ENCODE data around the gene SUMO3.
"Not testable (repeated sequence)": the region's sequence is repeated elsewhere in the genome, so short reads cannot be mapped to it uniquely, and the experiment has no call there.

The SUMO3 gene

GRCh38 chr21:44846485-44847260 is 28.8 kb upstream of the SUMO3 start:
- peak in 1 of 2 donors; percentile 34 for DNase-seq

- DNase-seq = no peak
Measured at GRCh38 chr21:44846224-44846484, 28.3 kb upstream of the SUMO3 start.

DNA sequence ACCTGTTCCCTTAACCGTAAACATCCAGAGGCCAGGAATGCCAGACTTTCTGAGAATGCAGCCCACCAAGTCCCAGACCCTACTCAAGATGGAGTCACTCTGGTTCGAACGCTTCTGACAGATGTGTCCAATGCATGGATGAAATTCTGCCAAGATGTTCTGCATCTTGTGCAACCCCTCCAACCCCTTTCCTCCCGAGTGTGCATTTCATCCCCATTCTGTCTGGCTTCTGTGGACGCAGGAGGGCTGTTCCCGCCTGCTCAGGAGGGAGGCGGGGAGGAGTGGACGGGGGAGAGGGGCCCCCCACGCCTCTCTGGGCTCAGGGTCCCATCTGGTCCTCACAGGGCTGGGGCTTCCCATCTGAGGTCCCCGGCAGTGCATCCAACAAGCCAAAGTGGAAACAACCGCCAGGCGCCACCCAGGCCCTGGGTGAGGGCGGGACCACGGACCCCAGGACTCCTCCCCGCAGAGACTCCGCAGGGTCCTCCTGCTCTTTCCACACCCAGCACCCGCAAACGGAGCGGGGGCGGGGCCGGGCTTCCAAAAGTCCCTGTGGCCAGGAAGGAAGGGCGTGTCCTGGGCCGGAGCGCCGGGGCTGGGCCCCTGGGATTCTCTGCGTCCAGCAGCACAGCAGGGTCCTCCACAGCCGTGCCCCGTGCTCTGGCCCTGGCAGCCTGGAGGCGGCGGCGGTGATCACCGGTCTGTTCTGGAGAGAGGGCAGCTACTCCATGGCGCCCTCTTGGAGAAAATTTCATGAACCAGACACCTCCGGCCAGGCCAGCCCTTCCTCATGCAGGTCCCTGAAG is 27.8 kb upstream of the SUMO3 start:
- peak; percentile 56 to 57 for DNase-seq

DNA sequence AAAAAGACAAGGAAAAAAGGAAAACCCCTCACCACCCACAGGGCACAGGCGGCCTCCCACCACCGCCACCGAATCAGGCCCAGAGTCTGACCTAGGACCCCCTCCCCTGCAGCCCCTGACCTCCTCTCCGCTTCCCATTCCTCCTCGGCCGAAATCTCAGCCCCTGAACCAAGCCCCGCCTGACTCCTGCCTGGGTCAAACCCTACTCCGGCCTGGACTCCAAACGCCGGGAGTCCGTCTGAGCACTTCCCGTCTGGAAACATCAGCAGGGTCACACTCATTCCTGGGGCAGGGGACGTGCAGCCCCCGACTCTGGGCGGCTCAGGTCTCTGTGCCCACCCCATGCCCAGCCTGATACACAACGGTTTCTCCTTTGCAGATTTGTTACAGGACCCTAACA is 26.4 kb upstream of the SUMO3 start:
- DNase-seq = no peak

DNA sequence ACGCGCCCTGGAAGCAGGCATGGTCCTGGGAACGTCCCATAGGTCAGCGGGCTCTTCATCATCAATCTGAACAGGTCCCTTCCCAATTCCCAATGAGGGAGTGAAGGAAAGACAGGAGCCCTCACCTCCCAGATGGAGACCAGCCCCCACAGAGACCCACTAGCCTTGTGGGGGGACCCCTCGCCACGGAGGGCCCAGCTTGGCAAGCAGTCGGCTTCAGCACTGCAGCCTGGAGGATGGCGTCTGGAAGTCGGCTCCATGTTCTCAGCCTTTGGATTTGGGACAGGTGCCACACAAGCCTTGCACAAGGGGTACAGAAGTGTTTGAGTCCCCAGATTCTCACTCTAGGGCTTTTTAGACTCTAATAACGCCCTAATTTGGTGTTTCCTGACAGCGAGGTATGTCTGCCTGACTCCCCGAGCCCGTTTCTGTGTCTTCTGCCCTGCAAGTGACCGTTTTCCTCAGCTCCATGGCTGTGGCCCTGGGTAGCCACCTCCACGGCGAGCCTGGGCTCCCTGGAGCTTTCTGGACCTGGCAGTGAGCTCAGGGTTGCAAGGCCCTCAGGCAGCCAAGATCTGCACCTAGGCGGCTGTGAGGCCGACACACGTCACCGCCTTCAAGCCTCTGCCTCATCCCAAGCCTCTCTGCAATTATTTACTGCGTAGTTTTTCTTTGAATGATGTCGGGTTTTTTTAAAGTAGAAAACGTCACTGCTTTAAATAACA is 25.0 kb upstream of the SUMO3 start:
- DNase-seq = no peak

GRCh38 chr21:44842087-44842486 is 24.2 kb upstream of the SUMO3 start:
- DNase-seq = no peak

DNA sequence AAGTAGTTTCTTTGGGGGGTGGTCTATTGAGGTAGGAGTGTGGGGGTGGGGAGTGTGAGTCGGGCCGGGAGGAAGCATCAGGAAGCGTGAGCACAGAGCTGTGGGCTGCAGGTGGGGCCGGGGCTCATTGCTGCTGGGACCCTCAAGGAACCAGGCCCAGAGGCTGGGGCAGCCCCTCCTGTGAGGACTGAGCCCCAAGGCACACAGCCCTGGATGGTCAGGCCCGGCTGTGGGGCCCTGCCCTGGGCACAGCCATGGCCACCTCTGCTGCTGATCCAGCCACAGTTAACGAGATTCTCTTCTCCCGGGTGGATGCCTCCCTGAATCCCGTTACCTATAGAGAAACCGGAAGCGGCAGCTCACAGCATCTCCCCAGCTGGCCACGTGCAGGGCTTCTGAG is 22.9 kb upstream of the SUMO3 start:
- no peak for DNase-seq

GRCh38 chr21:44838951-44839350 is 21.1 kb upstream of the SUMO3 start:
- no peak for DNase-seq

- DNase-seq = no peak
Measured at GRCh38 chr21:44838039-44838895, 20.4 kb upstream of the SUMO3 start.

GRCh38 chr21:44837537-44837936 is 19.7 kb upstream of the SUMO3 start:
- DNase-seq = no peak

DNA sequence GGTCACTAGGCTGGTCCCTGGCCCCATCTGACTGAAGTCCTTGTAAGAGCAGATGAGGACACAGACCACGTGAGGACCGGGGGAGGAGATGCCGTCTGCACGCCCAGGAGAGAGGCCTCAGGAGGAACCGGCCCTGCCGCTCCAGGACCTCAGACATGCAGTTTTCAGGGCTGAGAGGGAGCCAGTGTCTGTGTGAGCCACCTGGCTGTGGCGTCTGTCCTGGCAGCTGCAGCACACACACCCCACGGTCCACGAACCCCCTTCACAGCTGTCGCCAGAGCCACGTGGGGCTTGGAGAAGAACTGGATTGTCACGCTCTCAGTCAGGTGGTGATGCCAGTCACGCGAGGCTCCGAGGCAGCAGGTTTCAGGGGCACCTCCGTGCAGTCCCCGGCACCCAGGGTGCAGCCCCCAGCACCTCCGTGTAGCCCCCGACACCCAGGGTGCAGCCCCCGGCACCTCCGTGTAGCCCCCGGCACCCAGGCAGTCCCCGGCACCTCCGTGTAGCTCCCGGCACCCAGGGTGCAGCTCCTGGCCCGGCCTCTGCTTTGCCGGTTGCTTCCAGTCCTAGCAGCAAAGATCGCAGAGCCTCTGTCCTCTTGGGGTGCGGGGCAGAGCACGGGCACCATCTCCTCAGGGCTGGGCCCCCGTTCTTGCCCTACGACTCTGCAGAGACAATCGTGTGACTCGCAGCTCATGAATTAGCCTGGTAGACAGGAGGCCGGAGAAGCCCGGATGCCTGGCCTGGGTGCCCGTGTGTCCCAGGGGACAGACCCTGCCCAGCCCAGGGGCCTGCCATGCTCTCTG is 19.0 kb upstream of the SUMO3 start:
- DNase-seq = no peak

GRCh38 chr21:44836349-44836665 is 18.4 kb upstream of the SUMO3 start:
- DNase-seq = no peak

GRCh38 chr21:44835647-44835973 is 17.7 kb upstream of the SUMO3 start:
- no peak for DNase-seq

- no peak for DNase-seq
Measured at GRCh38 chr21:44834951-44835646, 17.2 kb upstream of the SUMO3 start.

DNA sequence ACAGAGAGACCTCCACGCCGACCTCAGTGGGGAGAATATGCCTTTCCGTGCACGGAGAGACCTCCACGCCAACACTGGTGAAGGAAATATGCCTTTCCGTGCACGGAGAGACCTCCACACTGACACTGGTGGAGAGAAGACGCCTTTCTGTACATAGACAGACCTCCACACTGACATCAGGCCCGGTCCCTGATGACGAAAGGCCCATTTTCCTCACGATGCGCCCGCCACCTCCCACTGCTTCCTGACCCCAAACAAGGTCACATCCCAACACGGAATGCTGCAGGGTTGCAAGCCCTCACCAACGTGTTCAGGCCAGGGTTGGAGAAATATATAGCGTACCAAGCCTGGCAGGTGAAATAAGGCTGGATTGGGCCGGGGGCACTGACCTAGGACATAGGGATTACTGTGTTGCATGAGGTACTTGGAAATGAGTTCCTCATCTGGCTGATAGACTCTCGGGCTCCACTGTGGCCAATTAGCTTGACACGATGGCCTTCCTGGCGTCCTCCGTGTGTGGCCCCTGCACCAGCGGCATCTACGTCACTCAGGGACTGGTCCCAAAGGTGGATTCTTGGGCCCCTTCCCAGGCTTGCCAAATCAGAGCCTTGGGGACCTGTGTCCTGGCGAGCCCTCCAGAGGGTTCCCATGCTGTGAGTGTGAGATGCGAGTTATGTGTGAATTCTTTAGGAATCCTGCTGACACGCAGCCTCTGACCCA is 16.5 kb upstream of the SUMO3 start:
- no peak for DNase-seq

DNA sequence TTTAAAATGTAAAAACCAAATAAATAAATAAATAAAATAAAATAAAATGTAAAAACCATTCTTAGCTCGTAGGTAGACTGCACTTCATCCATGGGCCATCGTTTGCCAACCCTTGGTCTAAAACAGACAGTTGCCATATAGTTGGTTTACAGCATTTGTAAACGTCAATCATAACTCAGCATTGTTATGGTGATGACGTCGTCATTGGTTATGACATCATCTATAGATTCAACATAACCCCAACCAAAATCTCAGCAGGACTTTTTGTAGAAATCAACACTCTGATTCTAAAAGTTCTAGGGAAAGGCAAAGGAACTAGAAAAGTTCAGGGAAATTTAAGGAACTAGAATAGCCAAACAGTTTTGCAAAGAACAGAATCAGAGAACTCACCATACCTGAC is 15.8 kb upstream of the SUMO3 start:
- no peak for DNase-seq

DNA sequence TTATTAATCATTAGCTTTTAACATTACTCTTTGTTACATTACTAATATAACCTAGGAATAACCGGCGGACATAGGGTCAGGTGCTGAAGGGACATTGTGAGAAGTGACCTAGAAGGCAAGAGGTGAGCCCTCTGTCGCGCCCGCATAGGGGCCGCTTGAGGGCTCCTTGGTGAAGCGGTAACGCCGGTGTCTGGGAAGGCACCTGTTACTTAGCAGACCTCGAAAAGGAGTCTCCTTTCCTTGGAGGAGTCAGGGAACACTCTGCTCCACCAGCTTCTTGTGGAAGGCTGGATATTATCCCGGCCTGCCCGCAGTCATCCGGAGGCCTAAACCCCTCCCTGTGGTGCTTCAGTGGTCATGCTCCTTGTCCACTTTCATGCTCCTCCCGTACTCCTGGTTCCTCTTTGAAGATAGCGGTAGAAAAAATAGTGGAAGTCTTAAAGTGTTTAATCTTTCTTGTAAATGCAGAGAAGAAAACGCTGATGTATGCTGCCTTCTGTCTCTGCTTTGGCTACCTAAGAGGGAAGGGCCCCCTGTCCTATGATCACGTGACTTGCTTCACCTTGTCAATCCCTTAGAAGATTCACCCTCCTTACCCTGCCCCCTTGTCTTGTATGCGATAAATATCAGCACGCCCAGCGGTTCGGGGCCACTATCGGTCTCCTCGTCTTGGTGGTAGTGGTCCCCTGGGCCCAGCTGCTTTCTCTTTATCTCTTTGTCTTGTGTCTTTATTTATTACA is 14.8 kb upstream of the SUMO3 start:
- not testable (repeated sequence) for DNase-seq

DNA sequence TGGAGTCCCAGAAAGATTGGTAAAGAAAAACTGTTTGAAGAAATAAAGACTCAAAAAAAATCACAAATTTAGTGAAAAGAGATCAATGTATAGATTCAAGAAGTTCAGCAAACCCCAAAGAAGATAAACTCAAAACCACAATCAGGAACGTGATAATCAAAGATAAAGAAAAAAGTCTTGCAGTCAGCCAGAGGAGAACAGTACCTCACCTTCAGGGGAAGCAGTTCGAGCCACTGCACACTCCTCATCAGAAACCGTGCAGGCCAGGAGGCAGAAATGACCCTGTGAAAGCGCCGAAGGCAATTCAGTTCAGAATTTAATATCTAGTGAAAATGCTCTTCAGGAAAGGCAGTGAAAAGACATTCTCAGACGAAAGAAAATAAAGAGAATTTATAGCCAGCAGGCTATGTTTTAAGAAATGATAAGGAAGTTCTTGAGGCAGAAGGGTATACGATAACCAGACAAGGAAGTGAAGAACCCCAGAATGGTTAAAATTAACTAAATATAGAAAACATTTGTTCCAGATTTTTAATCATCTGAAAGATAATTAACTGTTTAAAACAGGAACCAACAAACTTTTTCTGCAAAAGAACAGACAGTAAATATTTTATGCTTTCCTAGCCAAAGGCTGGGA is 13.5 kb upstream of the SUMO3 start:
- no peak for DNase-seq

DNA sequence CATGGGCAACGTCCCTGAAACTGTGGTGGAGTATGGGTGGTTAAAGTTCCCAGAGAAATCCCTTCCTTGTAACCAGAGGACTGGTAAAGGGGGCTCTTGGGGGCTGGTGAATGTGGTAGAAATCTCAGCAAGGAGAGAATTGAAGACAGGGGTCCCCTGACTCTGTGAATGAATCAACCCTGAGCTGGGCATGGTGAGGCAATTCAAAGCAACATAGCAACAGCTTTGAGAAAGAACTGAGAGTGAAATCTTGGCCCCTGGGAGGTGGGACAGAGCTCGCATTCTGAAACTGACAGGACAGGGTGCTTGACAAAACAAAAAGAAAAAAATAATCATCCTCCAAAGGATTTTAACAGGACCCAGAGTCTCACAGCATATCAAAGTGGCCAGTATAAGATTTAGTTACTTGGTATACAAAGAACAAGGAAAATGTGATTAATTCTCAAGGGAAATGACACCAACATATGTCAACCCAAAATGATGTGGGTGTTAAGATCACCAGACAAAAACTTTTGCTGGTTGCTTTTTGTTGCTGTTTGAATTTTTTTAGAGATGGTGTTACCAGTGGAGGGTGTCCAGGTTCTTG is 11.7 kb upstream of the SUMO3 start:
- no peak for DNase-seq
